GM18520 (cell line): ENCODE data around the gene RNF207.

Experiments used
- ATAC-seq: cut with Tn5 transposase; IDR thresholded peaks from one replicate; pipeline ENCODE4 v1.9.1; 2021; ENCODE audit not compliant: unreplicated experiment

The RNF207 gene

GRCh38 chr1:6174621-6175410 is 31.1 kb upstream of the RNF207 start:
- ATAC-seq, result no peak

DNA sequence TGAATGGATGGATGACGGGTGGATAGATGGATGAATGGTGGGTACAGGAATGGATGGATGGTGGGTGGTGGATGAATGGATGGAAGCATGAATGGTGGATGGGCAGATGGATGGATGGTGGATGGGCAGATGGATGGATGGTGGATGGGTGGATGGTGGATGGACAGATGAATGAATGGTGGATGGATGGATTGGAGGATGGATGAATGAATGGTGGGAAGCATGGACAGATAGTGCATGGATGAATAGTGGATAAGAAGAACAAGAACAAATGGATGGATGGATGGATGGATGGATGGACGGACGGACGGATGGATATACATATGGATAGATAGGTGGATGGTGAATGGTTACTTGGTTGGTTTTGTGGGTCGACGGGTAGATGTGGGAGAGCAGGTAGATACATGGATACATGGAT is 30.5 kb upstream of the RNF207 start:
- ATAC-seq, result no peak

DNA sequence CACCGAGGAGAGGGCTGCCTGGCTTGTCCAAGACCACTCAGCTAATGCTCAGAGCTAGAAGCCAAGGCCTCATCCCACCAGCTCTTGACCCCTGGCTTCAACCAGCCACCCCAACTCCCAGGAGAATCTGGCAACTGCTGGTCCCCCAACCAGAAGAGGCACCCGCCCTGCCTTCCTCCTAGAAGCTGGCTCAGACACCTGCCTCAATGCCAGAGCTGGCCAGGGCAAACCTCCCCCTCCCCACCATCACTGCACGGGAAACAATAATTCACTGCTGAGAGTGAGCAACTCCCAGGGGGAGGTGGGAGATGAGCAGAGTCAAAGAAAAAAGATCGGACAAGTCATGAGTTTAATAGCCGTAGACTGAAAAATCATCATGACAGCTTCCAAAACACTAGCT is 29.1 kb upstream of the RNF207 start:
- ATAC-seq, result no peak

DNA sequence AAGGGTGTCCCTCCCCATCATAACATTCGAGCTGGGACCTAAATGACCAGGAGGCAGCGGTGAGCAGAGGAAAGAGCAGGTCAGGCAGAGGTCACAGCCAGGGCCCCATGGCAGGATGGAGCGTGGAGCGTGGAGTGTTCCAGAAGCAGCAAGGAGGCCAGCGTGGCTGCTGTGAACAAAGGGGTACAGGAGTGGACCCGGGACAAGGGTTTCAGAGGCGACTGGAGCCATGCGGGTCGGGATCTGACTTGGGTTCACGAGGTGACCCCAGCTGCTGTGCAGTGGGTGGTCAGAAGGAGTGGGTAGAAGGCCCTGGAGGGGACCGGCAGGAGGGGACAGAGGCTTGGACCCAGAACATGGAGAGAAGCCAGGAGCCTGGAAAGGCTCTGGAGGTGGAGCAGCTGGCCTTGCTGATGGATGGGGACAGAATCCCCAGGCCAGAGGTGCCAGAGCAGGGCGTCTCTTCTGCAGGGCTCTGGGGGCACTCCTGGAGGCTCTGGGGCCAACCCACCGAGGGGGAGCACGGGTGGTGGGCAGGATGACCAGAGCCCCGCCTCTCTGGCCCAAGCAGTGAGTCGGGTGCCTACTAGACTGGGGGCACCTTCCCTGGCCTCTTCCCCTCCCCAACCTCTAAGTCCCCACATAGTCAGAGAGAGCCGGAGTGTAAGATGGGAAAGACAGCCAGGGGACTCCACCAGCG is 28.1 kb upstream of the RNF207 start:
- no peak for ATAC-seq

DNA sequence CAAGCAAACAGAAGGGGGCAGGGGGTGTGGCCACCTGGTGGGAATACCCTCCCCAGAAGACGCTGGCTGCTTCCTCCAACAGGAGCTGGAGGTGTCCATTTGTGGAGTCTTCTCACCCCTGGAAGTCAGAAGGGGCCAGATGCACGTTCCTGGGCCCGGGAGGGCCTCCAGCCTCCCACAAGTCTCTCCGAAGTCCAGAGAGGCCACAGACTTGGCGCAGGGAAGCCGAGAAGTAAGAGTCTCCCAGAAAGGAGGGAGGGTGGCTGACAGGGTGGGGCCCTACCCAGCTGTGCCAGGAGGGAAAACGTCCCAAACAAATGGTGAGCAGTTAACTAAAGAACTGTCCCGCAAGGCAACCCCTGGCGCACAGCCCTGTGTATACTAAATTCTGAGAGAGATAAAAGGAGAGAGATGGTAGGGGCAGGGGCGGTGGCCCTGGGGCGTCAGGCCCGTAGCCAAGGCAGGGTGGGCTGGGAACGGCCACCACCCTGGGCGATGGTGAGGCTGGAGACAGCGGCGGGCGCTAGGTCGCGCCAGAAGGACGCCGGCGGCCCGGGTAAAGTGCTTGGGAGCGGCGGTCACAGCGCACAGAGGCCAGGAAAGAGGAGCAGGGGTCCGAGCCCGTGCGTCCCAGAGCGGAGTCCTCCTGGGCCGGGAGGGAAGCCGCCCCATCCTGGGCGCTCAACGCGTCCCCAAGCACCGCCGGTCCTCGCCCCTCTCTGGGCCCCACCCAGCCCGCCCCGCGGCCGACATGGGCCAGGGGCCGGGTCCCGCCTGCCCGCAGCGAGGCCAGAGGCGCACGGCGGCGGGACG is 27.0 kb upstream of the RNF207 start:
- ATAC-seq, result no peak

GRCh38 chr1:6179564-6180175 is 26.2 kb upstream of the RNF207 start:
- no peak for ATAC-seq

GRCh38 chr1:6180268-6180706 is 25.6 kb upstream of the RNF207 start, which contains the start of gene CHD5:
TSS of gene CHD5 (minus strand) at chr1:6180321. CDS start at chr1:6180023, 298 bp downstream.
- no peak for ATAC-seq

DNA sequence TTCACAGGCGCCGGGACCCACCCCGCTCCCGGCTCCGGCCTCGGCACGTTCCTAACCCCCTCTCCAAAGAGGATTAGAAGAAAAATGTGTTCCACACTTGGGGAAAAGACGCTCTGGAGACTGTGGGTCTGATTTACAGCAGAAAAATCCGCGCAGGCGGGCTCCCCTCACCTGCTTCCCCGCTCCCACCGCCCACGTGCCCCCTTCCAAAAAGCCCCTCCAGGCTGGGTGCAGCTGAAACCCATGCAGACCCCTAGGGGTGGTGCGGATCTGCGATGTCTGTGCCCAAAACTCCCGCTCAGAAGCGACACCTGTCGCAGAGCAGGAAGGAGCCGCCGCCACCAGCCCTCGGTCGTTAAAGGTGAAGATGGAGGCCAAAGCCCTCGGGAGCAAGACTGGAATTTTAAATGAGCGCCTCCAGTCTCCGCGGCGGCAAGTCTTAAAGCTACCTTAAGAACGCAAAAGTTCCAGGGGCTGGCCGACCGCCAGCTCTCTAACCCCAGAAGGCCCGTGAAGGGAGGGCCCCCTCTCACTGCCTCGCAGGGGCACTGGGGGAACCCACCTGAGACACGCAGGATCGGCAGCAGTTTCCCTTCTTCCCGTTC is 25.1 kb upstream of the RNF207 start:
- no peak for ATAC-seq

DNA sequence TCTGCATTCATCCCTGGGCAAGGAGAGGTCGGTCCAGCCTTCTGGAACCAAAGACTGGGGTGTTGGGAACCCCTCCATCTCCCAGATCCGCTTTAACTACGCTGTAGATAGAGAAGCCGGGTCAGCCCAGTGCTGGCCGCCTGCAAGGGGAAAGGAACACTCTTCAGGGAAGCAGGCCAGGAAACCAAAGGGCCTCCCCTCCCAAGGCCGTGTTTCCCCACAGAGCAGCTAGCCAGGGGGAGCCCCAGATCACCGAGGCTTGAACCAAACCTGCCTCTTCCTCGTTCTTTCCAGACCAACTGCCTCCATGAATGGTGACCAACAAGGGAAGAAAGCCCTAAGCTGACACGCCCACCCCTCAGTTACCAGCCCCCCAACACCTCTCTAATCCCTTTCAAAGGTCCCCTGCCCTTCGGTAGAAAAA is 24.6 kb upstream of the RNF207 start:
- no peak for ATAC-seq

- no peak for ATAC-seq
Measured at GRCh38 chr1:6183520-6183989, 22.4 kb upstream of the RNF207 start.

GRCh38 chr1:6184083-6184783 is 21.7 kb upstream of the RNF207 start:
- ATAC-seq, result no peak

GRCh38 chr1:6185151-6185550 is 20.8 kb upstream of the RNF207 start:
- no peak for ATAC-seq

DNA sequence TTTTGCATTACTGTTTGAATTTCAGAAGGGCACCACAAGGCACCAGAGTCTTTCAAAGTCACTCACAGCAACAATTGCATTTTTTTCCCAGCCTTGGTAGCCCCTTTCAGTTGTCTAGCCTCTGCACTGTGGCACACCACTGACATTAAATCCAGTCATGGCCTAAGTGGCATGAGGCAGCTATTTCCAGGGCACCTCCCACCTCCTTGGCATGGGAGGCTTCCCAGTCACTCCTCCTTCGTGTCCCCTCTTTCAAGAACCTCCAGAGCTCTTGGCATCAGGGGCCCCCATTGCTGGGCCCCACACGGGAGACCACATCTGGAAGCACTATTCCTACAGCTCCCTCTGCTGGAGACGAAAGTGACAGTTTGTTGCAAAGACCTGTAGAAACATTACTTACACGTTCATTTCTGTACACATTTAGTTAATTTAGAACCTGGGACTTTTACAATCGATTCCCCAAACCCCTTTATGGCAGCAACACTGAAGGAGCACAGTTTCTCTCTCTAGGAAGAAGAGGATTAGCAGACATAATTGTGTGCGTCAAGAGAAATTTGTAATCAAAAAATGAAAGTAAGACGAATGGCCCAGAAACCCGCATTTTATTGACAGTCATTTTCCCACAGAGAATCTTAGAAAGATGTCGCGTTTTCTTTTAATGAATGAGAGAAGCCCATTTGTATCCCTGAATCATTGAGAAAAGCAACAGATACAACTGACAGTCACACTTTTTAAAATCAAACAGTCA is 20.1 kb upstream of the RNF207 start:
- no peak for ATAC-seq

DNA sequence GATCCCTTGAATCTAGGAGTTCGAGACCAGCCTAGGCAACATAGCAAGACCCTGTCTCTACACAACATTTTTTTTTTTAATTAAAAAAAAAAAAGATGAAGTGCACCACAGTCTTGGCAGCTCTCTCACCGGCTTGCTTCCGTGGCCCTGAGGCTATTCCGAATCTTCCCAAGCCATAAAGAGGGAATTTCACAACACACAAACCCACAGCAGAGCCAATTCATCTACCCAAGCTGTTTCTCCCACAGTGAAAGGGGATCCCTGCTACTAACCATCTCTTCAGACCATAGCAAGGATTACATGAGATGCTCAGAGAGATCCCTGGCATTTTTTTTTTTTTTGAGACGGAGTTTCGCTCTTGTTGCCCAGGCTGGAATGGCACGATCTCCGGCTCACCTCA is 17.5 kb upstream of the RNF207 start:
- ATAC-seq, result no peak

GRCh38 chr1:6191968-6192367 is 14.0 kb upstream of the RNF207 start:
- no peak for ATAC-seq

DNA sequence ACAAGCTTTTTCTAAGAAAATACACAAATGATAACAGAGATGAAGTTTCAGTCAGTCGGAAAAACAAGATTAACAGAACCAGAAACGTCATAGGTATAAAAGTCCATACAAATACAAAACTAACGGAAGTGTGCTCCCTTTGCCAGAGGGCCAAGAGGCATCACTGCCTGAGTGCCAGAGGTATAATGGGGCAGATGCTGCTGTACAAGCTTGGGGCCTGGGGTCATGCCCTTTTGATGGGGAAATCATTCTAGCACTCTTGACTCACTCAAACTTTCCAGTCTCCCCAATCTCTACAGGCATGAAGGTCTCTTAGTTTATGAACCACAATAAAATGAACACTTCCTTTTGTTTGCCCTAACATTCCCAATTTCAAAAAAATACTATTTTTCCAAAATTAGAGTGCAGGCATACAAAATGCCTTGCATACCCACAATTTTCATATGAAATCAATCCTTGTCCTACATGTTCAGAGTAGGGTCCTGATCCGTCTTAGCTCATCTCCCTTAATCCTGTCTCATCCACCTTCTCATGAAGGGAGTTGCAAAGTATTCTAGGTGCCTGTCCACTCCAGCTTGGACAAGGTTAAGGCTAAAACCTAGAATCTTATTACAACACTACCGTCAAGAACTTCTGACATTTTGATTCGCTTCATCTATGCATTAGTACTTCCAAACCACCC is 8.0 kb upstream of the RNF207 start:
- ATAC-seq, result no peak

DNA sequence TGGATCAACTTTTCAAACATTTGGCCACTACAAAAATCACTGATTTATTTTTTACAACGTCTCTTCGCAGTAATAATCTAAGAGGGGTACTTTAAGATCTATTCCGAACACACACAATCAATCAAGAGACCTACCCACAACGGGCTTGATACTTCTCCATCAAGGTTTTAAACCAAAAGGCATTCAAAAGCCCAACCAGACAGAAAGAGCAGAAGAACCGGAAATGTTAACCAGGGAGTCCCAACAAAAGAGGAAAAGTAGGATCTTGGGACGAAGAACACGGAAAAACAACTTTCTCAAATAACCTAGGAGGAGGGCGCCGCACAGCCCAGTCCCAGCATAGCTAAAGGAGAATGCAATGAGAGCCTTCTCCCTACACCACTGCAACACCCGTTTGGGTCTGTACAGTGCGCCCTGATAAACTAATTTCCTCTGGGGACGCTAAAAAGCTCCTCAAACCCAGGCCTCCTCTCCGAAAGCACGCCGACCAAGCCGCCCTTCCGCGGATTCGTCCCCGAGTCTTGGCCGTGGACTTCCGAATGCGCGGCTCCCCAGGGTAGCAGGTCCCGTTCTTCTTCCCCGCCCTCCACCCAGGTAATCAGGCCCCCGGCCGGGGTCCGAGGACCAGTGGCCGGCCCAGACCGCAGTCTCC is 7.1 kb upstream of the RNF207 start:
- ATAC-seq, result no peak
